DMS79 treated with DMSO at 0.1 percent for 48 hours (cell line): Measurements from ENCODE around the gene SDK1.
"Not testable (repeated sequence)": the region's sequence is repeated elsewhere in the genome, so short reads cannot be mapped to it uniquely, and the experiment has no call there.

Source experiments
- DNase-seq: peaks from one replicate; lab custom pipeline; 2025; lab: John Stamatoyannopoulos, UW

Gene SDK1

GRCh38 chr7:3725155-3726059 is 424.4 kb downstream of the SDK1 start:
- no peak for DNase-seq

DNA sequence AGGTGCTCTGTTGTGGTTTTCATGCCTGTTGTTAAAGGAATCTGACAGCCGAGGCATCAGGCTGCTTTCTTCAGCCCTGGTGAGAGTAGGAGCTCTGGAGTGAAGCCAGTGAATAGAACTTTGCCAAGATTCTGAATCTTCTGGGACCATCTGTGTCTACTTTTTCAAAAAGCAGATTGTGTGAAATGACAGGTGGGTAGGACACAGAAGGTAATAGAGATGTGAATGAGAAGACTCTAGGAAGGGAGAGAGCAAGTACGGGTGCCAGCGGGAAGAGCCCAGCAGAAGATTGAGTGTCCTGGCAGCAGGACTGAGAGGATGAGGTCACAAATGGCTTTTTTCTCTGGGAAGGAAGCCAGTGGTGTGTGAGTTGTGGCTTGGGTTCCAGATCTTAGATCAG is 429.2 kb downstream of the SDK1 start:
- DNase-seq = no peak

DNA sequence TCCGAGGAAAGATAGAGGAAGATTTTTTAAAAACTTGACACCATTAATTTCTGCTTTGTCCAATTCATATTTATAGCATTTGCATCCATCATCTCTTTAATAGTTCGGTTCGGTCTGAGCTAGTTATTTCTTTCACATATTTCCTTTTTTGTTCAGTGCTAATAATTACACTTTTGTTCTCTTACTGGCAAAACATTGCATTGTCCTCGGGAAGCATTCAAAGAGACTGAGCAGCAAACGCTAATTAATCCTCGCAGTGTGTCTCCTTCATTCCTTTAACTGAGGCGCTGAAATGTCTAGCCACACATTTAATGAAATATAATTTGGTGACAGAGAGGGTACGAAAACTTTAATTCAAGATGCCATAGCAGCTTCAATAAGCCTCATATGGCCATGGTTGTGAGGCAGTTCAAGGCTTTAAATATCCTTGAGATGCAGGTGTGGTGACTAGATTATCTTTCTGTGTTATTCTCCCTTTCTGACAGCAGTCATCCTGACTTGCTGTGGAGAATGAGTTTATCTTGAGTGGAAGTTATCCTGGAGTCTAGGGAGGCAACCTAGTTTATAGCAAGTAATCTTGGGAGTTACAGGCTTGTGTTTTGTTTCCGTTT is 431.4 kb downstream of the SDK1 start:
- DNase-seq = no peak

DNA sequence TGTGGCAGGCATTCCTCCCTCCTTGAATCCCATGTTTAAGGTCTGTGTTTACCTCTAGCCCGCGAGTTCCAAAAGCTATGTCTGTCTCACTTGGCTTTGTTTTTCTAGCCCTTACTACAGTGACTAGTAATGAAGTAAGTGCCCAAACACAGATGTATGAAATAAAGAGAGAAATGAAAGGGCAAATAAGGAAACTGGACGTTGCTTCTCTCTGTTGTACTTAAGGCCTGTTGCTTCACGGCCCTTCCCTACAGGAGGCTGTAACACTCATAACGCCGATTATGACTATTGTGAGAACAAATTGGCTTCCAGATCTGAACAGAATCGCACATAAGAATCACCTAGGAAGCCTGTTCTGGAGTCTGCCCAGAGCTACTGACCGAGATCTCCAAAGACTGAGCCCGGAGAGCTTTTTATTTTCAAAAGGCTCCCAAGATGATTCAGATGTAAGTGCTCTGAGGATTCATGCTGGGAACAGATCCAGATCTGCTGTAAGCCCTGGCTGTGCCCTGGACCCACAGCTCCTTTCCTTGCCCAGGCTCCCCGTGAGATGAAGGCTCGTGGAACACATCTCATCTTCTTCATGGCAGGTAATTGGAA is 432.6 kb downstream of the SDK1 start:
- DNase-seq = no peak

DNA sequence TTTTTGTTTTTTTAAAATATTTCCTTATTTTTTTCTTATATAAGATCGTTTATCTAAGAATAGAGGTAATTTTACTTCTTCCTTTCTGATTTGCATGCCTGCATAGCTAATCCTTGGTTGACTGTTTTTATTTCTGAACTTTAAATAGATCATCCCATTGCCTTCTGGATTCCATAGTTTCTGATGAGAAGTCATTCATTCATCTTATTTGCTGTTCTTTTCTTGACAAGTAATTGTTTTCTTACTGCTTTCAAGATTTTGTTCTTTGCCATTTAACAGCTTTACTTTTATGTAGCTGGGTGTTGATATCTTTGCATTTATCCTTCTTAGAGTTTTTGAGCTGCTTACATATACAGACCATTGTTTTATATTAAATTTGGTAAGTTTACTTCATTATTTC is 437.9 kb downstream of the SDK1 start:
- DNase-seq = no peak

DNA sequence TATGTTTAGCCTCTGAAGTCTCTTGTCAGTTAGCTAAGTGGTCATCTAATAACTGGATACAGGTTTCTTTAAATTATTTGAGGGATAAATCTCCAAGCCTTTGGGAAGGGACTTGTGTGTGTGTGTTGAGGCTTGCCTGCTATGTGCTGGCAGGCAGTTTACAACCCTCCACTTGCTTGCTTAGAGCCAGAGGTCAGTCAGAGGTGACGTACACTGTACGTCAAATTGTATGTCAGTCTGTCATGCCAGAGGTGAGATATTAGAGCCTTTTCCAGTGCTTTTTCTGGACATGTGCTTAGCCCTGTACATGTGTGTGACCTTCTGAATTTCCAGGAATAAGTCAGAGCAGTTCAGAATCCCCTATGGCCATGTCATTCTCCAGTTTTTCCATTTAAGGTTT is 438.9 kb downstream of the SDK1 start:
- DNase-seq = no peak

DNA sequence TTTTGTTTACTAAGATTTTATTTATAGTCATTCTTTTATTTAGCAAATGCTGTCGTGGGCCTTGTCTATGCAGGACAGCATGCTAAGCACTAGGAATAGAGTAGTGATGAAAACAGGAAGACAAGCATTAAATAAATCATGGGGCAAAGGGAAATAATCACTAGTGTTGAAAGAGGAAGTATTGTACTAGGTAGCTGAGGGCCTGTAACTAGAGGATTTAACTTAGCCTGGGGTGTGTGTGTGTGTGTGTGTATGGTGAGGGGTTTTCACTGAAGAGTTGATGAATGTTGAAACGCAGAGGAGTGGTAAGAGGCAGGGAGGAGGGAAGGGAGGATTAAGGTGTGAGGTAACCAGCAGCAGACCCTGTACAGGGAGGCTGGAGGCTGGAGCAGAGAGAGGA is 446.4 kb downstream of the SDK1 start:
- no peak for DNase-seq

- no peak for DNase-seq
These were observed 447.3 kb downstream of the SDK1 start for GRCh38 chr7:3748389-3748788.

DNA sequence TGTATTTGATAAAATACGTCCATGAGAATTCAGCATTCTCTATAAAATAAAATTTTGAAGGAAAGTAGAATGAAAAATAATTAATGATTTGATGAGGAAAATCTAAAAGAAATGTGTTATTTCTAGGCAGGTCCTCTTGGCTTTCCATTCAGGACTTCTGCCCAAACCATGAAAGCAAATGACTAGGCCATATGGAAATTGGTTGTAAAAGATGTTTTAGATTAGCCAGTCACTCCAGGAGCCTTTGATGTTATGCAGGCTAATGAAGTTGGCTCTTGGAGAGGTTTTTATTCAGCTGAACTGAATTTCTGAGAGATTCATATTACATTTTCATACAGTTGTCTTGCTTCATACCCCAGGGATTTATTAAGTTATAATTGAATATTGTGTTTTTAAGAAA is 452.8 kb downstream of the SDK1 start:
- no peak for DNase-seq

DNA sequence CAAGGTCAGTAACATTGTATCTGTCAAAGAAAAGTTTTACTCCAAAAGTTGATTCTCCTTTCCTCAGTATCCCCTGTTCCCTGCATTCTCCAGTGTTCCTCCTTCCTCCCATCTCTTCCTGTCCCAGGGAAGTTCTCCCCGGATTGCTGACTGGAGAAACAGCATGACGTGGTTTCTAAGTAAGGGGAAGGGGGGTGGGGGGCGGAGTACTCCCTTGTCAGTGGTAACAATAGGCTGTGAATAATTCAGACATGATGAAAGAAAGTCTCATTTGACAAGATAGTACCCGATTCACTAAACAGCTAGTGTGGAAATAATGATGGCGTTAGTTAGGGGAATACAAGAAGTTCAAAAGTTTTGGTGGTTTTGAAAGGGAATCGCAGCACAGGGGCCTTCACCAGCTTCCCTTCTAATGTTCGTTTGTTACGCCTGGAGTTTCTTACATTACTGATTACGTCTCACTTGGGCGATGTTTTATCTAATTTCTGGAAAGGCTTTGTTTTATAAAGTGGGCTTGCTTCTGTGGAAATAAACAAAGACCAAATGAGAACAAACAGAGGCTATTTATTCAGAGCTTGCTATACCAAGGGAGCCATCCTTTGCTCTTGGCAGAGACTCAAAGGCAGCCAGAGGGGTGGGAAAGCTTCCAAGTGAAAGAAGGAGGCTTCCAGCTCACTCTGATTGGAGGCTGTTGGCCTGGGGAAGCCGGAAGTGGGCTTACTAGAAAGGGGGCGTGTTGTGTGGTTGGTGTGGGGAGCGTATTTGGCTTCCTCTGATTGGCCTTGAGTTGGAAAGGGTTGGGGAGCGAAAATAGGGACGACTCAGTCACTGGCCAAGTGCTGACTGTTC is 453.7 kb downstream of the SDK1 start:
- peak; percentile 51 for DNase-seq

DNA sequence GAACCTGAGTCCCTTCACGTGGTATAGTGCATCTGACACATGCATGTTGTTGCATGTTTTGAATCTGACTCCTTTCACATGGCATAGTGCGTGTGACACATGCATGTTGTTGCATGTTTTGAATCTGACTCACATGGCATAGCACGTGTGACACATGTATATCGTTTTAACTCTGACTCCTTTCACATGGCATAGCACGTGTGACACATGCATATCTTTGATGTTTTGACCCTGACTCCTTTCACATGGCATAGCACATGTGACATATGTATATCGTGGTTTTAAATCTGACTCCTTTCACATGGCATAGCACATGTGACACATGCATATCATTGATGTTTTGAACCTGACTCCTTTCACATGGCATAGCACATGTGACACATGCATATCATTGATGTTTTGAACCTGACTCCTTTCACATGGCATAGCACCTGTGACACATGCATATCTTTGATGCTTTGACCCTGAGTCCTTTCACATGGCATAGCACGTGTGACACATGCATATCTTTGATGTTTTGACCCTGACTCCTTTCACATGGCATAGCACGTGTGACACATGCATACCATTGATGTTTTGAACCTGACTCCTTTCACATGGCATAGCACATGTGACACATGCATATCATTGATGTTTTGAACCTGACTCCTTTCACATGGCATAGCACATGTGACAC is 454.9 kb downstream of the SDK1 start:
- DNase-seq = not testable (repeated sequence)

DNA sequence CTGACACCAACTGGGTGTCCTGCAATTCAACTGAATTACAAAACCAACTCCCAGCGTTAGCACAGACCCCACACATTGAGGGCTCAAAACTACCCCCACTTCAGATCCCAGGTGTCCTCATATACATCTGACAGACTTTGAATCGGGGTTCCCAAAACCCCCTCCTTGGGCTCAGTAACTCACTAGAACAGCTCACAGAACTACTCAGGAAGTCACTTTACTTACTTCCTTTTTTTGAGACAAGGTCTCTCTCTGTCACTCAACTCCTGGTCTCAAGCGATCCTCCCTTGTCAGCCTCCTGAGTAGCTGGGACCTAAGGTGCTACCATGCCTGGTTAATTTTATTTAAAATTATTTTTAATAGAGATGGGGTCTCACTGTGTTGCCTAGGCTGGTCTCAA is 456.0 kb downstream of the SDK1 start:
- DNase-seq = no peak

- no peak for DNase-seq
These were observed 459.6 kb downstream of the SDK1 start for GRCh38 chr7:3760651-3761050.

DNA sequence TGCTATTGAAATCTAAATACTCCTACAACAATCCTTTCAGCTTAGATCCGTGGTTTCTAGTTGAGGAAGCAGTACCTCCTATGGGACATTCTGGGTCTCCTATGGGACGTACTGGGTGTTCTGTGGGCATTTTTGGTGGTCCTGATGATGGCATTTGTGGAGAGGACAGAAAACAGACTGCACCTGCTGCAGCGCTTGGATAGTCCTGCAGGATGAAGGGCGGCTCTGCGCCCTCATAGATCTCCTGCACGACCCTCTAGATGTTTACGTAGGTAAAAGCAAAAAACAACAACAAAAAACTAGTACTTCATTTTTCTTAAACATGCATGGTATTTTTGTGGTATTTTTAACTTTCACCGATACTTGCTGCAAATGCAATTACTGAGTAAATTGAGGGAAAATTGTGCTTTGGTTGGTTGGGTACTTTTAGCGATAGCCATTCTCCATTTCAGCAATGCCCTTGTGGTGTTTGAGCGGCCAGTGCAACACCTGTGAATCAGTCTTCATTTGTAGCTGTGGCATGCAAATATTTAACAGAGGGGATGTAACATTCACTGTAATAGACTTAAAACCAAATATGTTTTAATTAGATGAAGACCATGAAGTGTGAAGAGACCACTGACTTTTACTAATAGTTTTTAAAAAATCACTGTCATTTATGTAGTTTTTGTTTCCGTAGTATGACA is 461.2 kb downstream of the SDK1 start:
- DNase-seq = no peak

DNA sequence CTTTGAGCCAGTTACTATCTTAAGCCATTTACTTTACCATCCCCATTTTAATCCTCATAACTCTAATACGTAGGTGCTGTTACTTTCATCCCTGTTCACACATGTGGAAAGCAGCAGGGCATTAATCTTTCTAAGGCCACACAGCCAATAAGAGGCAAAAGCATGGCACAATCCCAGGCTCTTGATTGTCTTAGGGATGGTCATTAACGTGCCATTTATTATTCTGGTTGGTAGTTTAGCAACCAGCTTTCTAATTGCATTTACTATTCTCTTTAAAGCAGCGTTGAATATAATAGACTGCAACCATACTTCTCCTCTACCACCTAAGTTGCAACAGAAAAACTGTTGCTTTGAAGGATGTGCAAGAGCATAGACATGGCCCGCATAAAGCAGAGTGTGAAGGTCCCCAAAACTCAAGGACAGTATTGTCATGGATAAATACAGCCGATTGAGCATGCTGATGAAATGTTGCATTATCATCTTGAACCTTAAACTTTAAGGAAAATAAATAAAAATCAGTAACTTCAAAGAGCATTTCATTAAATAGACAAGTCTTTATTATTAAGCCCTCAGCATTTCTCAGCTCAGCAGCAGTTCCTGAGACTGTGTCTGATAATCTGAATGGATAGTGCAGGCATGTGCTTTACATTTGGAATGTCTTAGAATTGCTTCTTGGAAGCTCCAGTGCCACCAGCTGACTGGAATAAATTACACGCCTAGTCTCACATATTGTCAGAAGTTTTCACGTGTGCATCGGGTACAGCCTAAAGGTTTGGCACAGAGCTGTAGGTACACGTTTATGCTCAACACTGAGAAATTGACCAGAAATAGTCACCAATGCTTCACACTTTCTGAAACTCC is 467.1 kb downstream of the SDK1 start:
- DNase-seq = no peak

DNA sequence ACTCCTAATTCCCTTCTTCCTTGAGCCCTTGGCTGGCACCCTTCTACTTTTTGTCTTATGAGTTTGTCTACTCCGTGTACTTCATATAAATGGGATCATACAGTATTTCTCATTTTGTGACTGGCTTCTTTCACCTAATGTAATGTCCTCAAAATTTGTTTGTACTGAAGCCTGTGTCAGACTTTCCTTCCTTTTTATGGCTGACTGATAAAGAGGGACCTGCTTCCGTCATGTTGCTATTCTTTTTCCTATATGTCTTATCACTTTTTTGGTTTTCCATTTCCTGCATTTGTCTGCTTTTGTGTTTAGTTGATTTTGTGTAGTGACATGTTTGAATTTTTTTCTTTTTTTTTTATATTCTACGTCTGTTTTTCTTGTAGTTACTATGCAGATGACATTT is 470.9 kb downstream of the SDK1 start:
- DNase-seq = no peak

- no peak for DNase-seq
These were observed 477.3 kb downstream of the SDK1 start for GRCh38 chr7:3778345-3778744.

- DNase-seq = no peak
These were observed 479.0 kb downstream of the SDK1 start for GRCh38 chr7:3780016-3780415.

DNA sequence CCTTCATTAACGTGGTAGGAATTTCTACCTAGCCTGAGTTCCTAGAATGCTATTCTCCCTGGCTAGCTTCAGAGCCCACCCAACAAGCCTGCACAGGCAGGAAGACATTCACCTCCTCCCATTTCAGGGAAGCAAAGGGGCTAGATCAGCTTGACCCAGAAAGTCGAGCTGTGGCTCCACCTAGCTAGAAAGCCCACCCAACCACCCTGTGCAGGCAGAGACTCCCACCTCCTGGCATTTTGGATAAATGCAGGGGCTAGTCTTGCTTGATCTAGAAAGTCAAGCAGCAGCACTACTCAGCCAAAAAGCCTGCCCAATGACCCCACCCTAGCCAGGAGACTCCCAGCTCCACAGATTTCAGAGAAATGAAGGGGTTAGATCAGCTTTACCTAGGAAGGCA is 479.5 kb downstream of the SDK1 start:
- DNase-seq = no peak

DNA sequence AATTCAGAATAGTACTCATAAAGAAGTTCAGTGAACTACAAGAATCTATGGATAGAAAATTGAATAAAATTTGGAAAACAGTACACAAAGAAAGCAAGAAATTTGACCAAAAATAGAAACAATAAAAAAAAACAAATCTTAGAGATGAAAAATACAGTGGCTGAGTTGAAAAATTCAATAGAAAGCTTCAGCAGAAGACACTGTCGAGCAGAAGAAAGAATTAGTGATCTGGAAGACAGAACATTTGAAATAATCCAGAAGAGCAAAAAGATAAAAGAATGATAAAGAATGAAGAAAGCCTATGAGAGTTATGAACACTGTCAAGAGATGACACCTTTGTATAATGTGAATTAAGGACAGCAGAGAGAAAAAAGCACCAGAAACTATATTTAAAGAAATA is 480.6 kb downstream of the SDK1 start:
- no peak for DNase-seq
